ENCODE data around the gene PDP2. TPM values are rescaled to one million over a fixed set of nuclear protein-coding genes. Genes with fewer than 3 reads are reported as not detected.

Gene PDP2
- total RNA-seq, 1 experiment from 2014 or later = 27.2 TPM

- Mint-ChIP-seq H3K4me3 (ENCODE audit: low read depth, unreplicated experiment) (peak overlapping the region; percentile 69), H3K36me3 (ENCODE audit: insufficient read depth, unreplicated experiment) (peaks cover 16% of the 10 kb centered on the region), H3K9me3 (ENCODE audit: low read depth, unreplicated experiment) (no peaks in the 10 kb centered on the region), H3K27me3 (ENCODE audit: unreplicated experiment) (peaks cover 35% of the 10 kb centered on the region), H3K27ac (ENCODE audit: unreplicated experiment) (no peak overlapping the region), H3K4me1 (ENCODE audit: low read depth, unreplicated experiment) (peaks cover 34% of the 10 kb centered on the region)
- BruUV-seq (replicated peaks) = no TSS peak
- intact Hi-C loops (cut with micrococcal nuclease; ENCODE audit: unreplicated experiment) = no loop called here
- CTCF ChIA-PET = interaction anchor here (0.6 kb wide), 1 partner anchor 541 kb away, joined by 4 read pairs; no protein-coding TSS in a partner anchor
- peak; percentile 68 for DNase-seq
- TF ChIP-seq, protein P1, sequence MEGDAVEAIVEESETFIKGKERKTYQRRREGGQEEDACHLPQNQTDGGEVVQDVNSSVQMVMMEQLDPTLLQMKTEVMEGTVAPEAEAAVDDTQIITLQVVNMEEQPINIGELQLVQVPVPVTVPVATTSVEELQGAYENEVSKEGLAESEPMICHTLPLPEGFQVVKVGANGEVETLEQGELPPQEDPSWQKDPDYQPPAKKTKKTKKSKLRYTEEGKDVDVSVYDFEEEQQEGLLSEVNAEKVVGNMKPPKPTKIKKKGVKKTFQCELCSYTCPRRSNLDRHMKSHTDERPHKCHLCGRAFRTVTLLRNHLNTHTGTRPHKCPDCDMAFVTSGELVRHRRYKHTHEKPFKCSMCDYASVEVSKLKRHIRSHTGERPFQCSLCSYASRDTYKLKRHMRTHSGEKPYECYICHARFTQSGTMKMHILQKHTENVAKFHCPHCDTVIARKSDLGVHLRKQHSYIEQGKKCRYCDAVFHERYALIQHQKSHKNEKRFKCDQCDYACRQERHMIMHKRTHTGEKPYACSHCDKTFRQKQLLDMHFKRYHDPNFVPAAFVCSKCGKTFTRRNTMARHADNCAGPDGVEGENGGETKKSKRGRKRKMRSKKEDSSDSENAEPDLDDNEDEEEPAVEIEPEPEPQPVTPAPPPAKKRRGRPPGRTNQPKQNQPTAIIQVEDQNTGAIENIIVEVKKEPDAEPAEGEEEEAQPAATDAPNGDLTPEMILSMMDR (IDR thresholded peaks at IDR 0.05; ENCODE audit: unreplicated experiment) = peak; percentile 54
Observed at GRCh38 chr16:66924527-66925321, 44.4 kb downstream of the PDP2 start.

GRCh38 chr16:66925322-66925840 is 45.1 kb downstream of the PDP2 start, which contains the start of gene RRAD:
RRAD (minus strand) TSS chr16:66925535; CDS start chr16:66925179, 356 bp downstream.
- Mint-ChIP-seq H3K4me1 (ENCODE audit: low read depth, unreplicated experiment) (peaks cover 41% of the 10 kb centered on the region), H3K27me3 (ENCODE audit: unreplicated experiment) (peaks cover 35% of the 10 kb centered on the region), H3K27ac (ENCODE audit: unreplicated experiment) (peak within 1 kb of the TSS; percentile 55), H3K9me3 (ENCODE audit: low read depth, unreplicated experiment) (no peaks in the 10 kb centered on the region), H3K4me3 (ENCODE audit: low read depth, unreplicated experiment) (peak within 1 kb of the TSS; percentile 69), H3K36me3 (ENCODE audit: insufficient read depth, unreplicated experiment) (peaks cover 21% of the 10 kb centered on the region)
- CTCF ChIA-PET = interaction anchor here (0.6 to 4.1 kb wide), 4 partner anchors 30 to 541 kb away, joined by 3 to 23 read pairs (median 4); partner anchors contain the start of gene NAE1
- TF ChIP-seq, protein P1 (IDR thresholded peaks at IDR 0.05; ENCODE audit: unreplicated experiment) = no peak
- no TSS peak for BruUV-seq (replicated peaks)
- peak; percentile 29 for DNase-seq
- intact Hi-C loops (cut with micrococcal nuclease; ENCODE audit: unreplicated experiment) = no loop called here

DNA sequence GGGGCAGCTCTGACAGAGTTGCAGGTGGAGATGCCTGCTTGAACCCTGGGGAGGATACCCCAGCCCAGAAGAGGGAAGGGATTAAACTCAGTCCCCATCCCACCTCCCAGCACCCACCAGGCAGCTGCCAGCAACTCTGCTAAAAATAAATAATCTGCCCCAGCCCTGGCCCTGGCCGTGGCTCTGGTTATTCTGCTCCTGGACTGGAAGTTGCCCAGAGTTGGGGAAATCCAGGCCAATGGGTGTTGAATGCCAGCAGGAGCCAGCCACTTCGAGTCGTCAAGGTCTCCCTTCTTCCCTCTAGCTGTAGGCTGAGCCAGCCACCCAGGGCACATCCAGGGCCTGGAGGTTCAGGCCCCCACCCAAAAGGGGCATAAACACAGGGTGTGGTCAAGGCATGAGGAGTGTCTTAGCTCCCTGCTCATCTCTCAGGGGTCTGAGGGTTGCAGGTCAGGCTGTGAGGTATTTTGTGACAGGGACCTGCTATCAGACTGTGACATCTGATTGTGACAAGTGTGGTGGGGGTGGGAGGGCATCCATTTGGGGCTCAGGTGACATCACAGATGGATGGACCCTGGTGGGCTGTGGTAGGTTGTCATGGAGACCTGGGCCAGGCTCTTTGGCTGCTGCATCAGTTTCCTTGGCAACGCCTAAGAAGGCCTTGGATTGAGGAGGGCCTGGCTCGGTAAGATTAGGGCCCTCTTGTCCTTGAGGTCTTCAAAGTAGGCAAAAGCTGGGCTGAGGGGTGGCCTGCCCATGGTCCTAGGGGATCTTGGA is 46.0 kb downstream of the PDP2 start:
- DNase-seq = peak; percentile 23
- intact Hi-C loops (cut with micrococcal nuclease; ENCODE audit: unreplicated experiment) = no loop called here
- BruUV-seq (replicated peaks) = no TSS peak
- Mint-ChIP-seq H3K27ac (ENCODE audit: unreplicated experiment) (peak overlapping the region; percentile 55), H3K9me3 (ENCODE audit: low read depth, unreplicated experiment) (no peaks in the 10 kb centered on the region), H3K27me3 (ENCODE audit: unreplicated experiment) (peaks cover 35% of the 10 kb centered on the region), H3K4me1 (ENCODE audit: low read depth, unreplicated experiment) (peaks cover 45% of the 10 kb centered on the region), H3K36me3 (ENCODE audit: insufficient read depth, unreplicated experiment) (peaks cover 21% of the 10 kb centered on the region), H3K4me3 (ENCODE audit: low read depth, unreplicated experiment) (peak overlapping the region; percentile 69)
- CTCF ChIA-PET = interaction anchor here (0.6 to 4.1 kb wide), 9 partner anchors 11 to 297 kb away, joined by 3 to 23 read pairs (median 4); partner anchors contain the start of genes NAE1 and PDP2
- TF ChIP-seq, protein P1 (IDR thresholded peaks at IDR 0.05; ENCODE audit: unreplicated experiment) = no peak

DNA sequence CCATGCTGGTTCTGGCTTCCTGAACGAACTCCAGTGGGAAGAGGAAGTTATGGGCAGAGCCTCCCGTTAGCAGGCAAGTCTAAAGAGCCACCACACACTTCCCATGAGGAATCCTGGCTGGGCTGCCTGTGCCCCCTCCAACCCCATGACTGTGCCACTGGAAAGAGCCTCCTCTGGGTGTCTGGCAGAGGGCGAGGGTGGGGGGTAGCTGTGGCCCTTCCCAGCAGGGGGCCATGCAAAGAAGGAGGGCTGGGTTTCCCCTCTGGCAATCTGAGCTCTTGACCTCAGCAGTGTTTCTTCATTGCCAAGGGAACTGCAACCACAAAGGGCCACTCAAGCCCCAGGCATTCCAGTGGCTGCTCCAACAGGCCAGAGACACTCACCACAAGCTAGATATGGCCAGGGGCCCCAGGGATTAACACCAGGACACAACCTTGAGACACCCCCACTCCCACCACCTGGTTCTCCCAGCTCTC is 46.7 kb downstream of the PDP2 start:
- Mint-ChIP-seq H3K27me3 (ENCODE audit: unreplicated experiment) (peaks cover 35% of the 10 kb centered on the region), H3K9me3 (ENCODE audit: low read depth, unreplicated experiment) (no peaks in the 10 kb centered on the region), H3K27ac (ENCODE audit: unreplicated experiment) (peak overlapping the region; percentile 50), H3K4me1 (ENCODE audit: low read depth, unreplicated experiment) (peaks cover 46% of the 10 kb centered on the region), H3K4me3 (ENCODE audit: low read depth, unreplicated experiment) (no peak overlapping the region), H3K36me3 (ENCODE audit: insufficient read depth, unreplicated experiment) (peaks cover 26% of the 10 kb centered on the region)
- no TSS peak for BruUV-seq (replicated peaks)
- CTCF ChIA-PET = interaction anchor here (0.6 to 4.1 kb wide), 8 partner anchors 10 to 296 kb away, joined by 4 to 23 read pairs (median 4); partner anchors contain the start of gene PDP2
- peak; percentile 78 for DNase-seq
- intact Hi-C loops (cut with micrococcal nuclease; ENCODE audit: unreplicated experiment) = no loop called here
- TF ChIP-seq, protein P1 (IDR thresholded peaks at IDR 0.05; ENCODE audit: unreplicated experiment) = no peak

Measured in Calu3 (cell line).